Neuronal stem cell (in vitro differentiated cells): Measurements from ENCODE around the gene LAMC3.
A peak's percentile ranks its signal among the peaks of the same experiment; 100 is the strongest.

Experiments
- DNase-seq: peaks from one replicate; pipeline ENCODE4 v3.0.0-alpha.2; 2013; ENCODE audit warnings: low spot score
- H2AFZ ChIP-seq: one replicate; pipeline ENCODE4 v1.6.1; 2013; ENCODE audit warnings: mild to moderate bottlenecking, low read length, inconsistent platforms
- H2AK5ac ChIP-seq: 2 replicates; pipeline ENCODE4 v1.6.1; 2013; ENCODE audit warnings: low read depth, mild to moderate bottlenecking, inconsistent platforms, low read length, moderate library complexity, mixed read lengths
- H2BK120ac ChIP-seq: 2 replicates; pipeline ENCODE4 v1.6.1; 2013; ENCODE audit warnings: low read depth, mild to moderate bottlenecking, inconsistent platforms, low read length, moderate library complexity, mixed read lengths
- H2BK12ac ChIP-seq: one replicate; pipeline ENCODE4 v1.6.1; 2013; ENCODE audit warnings: low read length, inconsistent platforms
- H2BK15ac ChIP-seq: 2 replicates; pipeline ENCODE4 v1.6.1; 2013; ENCODE audit warnings: mild to moderate bottlenecking, low read length, inconsistent platforms, mixed read lengths
- H2BK5ac ChIP-seq: one replicate; pipeline ENCODE4 v1.6.1; 2013; ENCODE audit warnings: inconsistent platforms, mild to moderate bottlenecking, low read length, moderate library complexity
- H3K14ac ChIP-seq: one replicate; pipeline ENCODE4 v1.6.1; 2013; ENCODE audit warnings: low read length, inconsistent platforms
- H3K18ac ChIP-seq: 2 replicates; pipeline ENCODE4 v1.6.1; 2013; ENCODE audit warnings: low read length, inconsistent platforms
- H3K23ac ChIP-seq: 2 replicates; pipeline ENCODE4 v1.6.1; 2013; ENCODE audit warnings: low read depth, mild to moderate bottlenecking, mixed read lengths, low read length, inconsistent platforms; ENCODE audit not compliant: poor library complexity
- H3K27ac ChIP-seq: replicated peaks from 3 replicates; pipeline ENCODE4 v1.5.1; 2013; ENCODE audit warnings: low read length, inconsistent platforms
- H3K27me3 ChIP-seq, 3 experiments: 2 replicates each; pipeline ENCODE4 v1.6.1; 2013; ENCODE audit warnings: low read length in 3 of 3, mild to moderate bottlenecking in 2 of 3, inconsistent platforms in 1 of 3, low read depth in 1 of 3, mixed read lengths in 1 of 3, moderate library complexity in 1 of 3; ENCODE audit not compliant: control insufficient read depth in 3 of 3, insufficient read depth in 3 of 3
- H3K36me3 ChIP-seq, 2 donors: replicated peaks in 1 of 2; 2 replicates each; pipeline ENCODE4 v1.6.1; 2013; ENCODE audit warnings: low read length in 2 of 2; ENCODE audit not compliant: control insufficient read depth in 2 of 2, insufficient read depth in 2 of 2
- H3K4ac ChIP-seq: 2 replicates; pipeline ENCODE4 v1.6.1; 2013; ENCODE audit warnings: inconsistent platforms, mild to moderate bottlenecking, low read length, moderate library complexity
- H3K4me1 ChIP-seq, 2 donors: 1 replicate in 1 of 2; 2 replicates in 1 of 2; pipeline ENCODE4 v1.6.1; 2013; ENCODE audit warnings: low read length in 2 of 2, low read depth in 1 of 2; ENCODE audit not compliant: control insufficient read depth in 2 of 2, insufficient read depth in 1 of 2
- H3K4me2 ChIP-seq: one replicate; pipeline ENCODE4 v1.6.1; 2013; ENCODE audit warnings: mild to moderate bottlenecking, low read length, inconsistent platforms; ENCODE audit not compliant: insufficient read depth, poor library complexity, severe bottlenecking
- H3K4me3 ChIP-seq, 2 donors: 2 replicates each; pipeline ENCODE4 v1.5.1; 2013; ENCODE audit warnings: low read length in 2 of 2, mild to moderate bottlenecking in 2 of 2, inconsistent platforms in 1 of 2, moderate library complexity in 1 of 2
- H3K79me1 ChIP-seq: one replicate; pipeline ENCODE4 v1.6.1; 2013; ENCODE audit warnings: low read depth, mild to moderate bottlenecking, inconsistent platforms, low read length, moderate library complexity
- H3K9ac ChIP-seq: one replicate; pipeline ENCODE4 v1.6.1; 2013; ENCODE audit warnings: mild to moderate bottlenecking, low read depth, low read length, inconsistent platforms; ENCODE audit not compliant: poor library complexity
- H3K9me3 ChIP-seq, 2 donors: replicated peaks in 1 of 2; 2 replicates each; pipeline versions ENCODE3 to v1.6.1; 2013; ENCODE audit warnings: low read length in 2 of 2, mild to moderate bottlenecking in 2 of 2, inconsistent platforms in 1 of 2, low read depth in 1 of 2, mixed read lengths in 1 of 2, moderate library complexity in 1 of 2; ENCODE audit not compliant: control insufficient read depth in 2 of 2, insufficient read depth in 1 of 2
- H4K8ac ChIP-seq: one replicate; pipeline ENCODE4 v1.6.1; 2013; ENCODE audit warnings: low read depth, mild to moderate bottlenecking, inconsistent platforms, low read length, moderate library complexity
- H4K91ac ChIP-seq: one replicate; pipeline ENCODE4 v1.6.1; 2013; ENCODE audit warnings: low read length, low read depth, mild to moderate bottlenecking, inconsistent platforms; ENCODE audit not compliant: poor library complexity
- WGBS, 2 donors: extraction: QIAGEN DNeasy Blood & Tissue Kit; methylation state at CpG; one replicate each; pipeline ENCODE4 v1.1.7; 2013; ENCODE audit warnings: missing lambda C conversion rate in 2 of 2, mixed read lengths in 1 of 2; ENCODE audit not compliant: insufficient read length in 2 of 2, insufficient replicate concordance in 1 of 2; ENCODE audit errors: extremely low coverage in 2 of 2; 5-methylcytosine and 5-hydroxymethylcytosine counted together

LAMC3 gene

DNA sequence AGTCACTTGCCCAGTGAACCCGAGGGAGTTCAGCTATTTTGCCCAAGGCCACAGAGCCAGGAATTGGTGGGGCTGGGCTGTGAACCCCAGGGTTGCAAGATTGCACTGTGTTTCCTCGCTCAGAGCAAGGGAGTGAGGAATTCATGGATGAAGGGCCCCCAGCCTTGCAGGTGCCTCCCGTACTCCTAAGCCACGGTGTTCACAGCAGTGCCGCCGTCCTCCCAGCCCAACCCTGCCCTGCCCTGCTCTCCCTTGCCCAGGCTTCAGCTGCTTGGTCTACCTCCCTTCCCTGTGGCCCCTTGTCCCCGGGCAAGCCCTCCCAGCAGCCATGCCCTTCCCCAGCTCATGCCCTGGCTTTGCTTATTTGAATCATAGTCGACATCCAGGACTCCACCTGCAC is 6.1 kb downstream of the LAMC3 start:
- H2BK5ac ChIP-seq = no peak overlapping the region
- H3K27ac ChIP-seq = no peak overlapping the region
- no CpG with 5 or more reads among the region's 8 CpGs for WGBS, 2 donors

DNA sequence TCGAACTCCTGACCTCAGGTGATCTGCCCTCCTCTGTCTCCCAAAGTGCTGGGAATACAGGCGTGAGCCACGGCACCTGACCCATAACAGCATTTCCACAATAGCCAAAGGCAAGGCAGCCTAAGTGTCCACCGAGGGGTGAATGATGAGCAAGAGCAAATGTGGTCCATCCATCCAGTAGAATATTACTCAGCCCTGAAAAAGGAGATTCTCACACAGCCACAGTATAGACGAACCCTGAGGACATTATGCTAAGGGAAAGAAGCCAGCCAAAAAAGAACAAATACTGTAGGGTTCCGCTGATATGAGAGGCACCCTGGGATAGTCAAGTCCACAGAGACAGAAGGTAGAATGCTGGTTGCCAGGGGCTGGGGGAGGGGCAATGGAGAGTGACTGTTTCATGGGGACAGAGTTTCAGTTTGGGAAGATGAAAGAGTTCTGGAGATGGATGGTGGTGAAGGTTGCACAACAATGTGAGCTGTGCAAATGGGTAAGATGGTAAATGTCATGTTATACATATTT is 7.0 kb downstream of the LAMC3 start:
- Histone ChIP-seq H3K4me3 (no peak overlapping the region), H2BK5ac (no peak overlapping the region), H3K14ac (no peak overlapping the region), H2BK12ac (no peak overlapping the region), H3K9me3 (peaks cover 4 to 5% of the 10 kb centered on the region in 2 donors), H2AFZ (no peak overlapping the region), H3K9ac (no peak overlapping the region), H3K27me3 (peaks cover 0 to 52% (median 0%) of the 10 kb centered on the region in 3 experiments), H3K23ac (no peak overlapping the region), H3K36me3 (no peaks in the 10 kb centered on the region), H3K4me2 (no peak overlapping the region), H3K18ac (no peak overlapping the region), H3K79me1 (no peaks in the 10 kb centered on the region), H3K27ac (no peak overlapping the region), H4K8ac (no peak overlapping the region), H3K4me1 (peaks cover 12% of the 10 kb centered on the region in 2 donors), H3K4ac (no peak overlapping the region), H2BK120ac (no peak overlapping the region), H2AK5ac (no peak overlapping the region), H2BK15ac (no peak overlapping the region), H4K91ac (no peak overlapping the region)
- DNase-seq = no peak
- no CpG with 5 or more reads among the region's 6 CpGs for WGBS, 2 donors

More for the DNA sequence above, 6.1 kb downstream of the LAMC3 start:
- Histone ChIP-seq H3K4ac (no peak overlapping the region), H3K4me1 (peaks cover 12% of the 10 kb centered on the region in 2 donors), H2BK15ac (no peak overlapping the region), H3K4me2 (no peak overlapping the region), H3K79me1 (no peaks in the 10 kb centered on the region), H4K8ac (no peak overlapping the region), H3K18ac (peak overlapping the region; percentile 7), H3K23ac (peak overlapping the region; percentile 87), H2BK120ac (no peak overlapping the region), H2AFZ (no peak overlapping the region), H3K4me3 (no peak overlapping the region), H3K36me3 (no peaks in the 10 kb centered on the region), H2AK5ac (peak overlapping the region; percentile 74), H3K27me3 (peaks cover 0 to 55% (median 7%) of the 10 kb centered on the region in 3 experiments), H4K91ac (no peak overlapping the region), H3K9me3 (peaks cover 2 to 5% of the 10 kb centered on the region in 2 donors), H3K9ac (no peak overlapping the region), H2BK12ac (no peak overlapping the region), H3K14ac (no peak overlapping the region)
- no peak for DNase-seq

DNA sequence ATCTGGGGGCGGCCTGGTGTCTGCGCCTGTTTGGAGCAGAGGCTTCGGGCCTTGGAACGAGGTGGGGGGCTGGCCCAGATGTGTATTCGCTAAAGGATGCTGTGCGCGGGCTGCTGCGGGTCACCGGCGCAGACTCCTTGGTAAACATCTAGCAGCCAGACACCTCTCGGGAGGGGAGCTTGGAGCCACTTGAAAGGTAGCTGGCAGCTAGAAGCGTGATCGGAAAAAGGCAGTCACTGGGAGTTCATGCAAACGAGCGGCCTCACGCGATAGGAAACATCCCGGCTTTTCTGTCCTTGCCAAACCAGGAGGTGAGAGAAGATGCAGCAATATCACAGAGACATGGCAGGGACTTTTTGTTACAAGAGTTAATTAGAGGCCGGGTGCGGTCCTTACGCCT is 8.1 kb downstream of the LAMC3 start:
- WGBS, 2 donors = no CpG with 5 or more reads among the region's 21 CpGs
- H2BK15ac ChIP-seq = no peak overlapping the region

DNA sequence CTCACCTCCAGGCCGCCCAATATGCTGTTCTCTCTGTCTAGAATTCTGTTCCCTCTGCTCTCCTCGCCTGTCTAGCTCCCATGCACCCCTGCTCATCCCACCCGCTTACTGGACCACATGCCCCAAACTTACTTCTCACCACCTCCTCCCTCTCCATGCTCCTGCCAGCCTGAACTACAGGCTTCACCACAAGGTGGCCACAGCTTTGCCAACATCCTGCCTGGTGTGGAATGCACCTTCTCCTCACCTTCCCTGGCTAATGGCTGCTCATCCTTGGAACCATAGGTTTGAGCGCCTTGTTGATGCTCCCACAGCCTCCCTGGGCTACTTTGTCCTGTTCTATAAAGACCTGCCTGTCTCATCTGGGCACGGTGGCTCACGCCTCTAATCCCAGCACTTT is 9.6 kb downstream of the LAMC3 start:
- H2BK12ac ChIP-seq = no peak overlapping the region
- DNase-seq = no peak
- H3K27ac ChIP-seq = no peak overlapping the region
- H3K9ac ChIP-seq = no peak overlapping the region
- no peak overlapping the region for H3K14ac ChIP-seq
- no CpG with 5 or more reads among the region's 6 CpGs for WGBS, 2 donors
- no peak overlapping the region for H2BK120ac ChIP-seq
- H3K4me2 ChIP-seq = no peak overlapping the region
- H3K9me3 ChIP-seq = peaks cover 4 to 5% of the 10 kb centered on the region in 2 donors
- H3K36me3 ChIP-seq = no peaks in the 10 kb centered on the region
- no peak overlapping the region for H2BK5ac ChIP-seq
- H3K23ac ChIP-seq = peak overlapping the region; percentile 97
- H3K4me1 ChIP-seq = no peaks in the 10 kb centered on the region
- H2BK15ac ChIP-seq = peak overlapping the region; percentile 54
- H4K91ac ChIP-seq = no peak overlapping the region
- no peak overlapping the region for H2AK5ac ChIP-seq
- H3K27me3 ChIP-seq = peaks cover 0 to 54% (median 0%) of the 10 kb centered on the region in 3 experiments
- no peak overlapping the region for H2AFZ ChIP-seq
- H4K8ac ChIP-seq = no peak overlapping the region
- H3K79me1 ChIP-seq = no peaks in the 10 kb centered on the region
- H3K18ac ChIP-seq = no peak overlapping the region
- H3K4ac ChIP-seq = no peak overlapping the region
- peak overlapping the region in 1 of 2 donors; percentile 10 for H3K4me3 ChIP-seq

More for the DNA sequence above, 8.1 kb downstream of the LAMC3 start:
- Histone ChIP-seq H4K8ac (no peak overlapping the region), H3K36me3 (no peaks in the 10 kb centered on the region), H2BK12ac (no peak overlapping the region), H2AK5ac (no peak overlapping the region), H3K23ac (no peak overlapping the region), H3K9me3 (peaks cover 4 to 5% of the 10 kb centered on the region in 2 donors), H3K9ac (no peak overlapping the region), H3K4me1 (peaks cover 7 to 8% of the 10 kb centered on the region in 2 donors), H3K14ac (no peak overlapping the region), H2BK5ac (no peak overlapping the region), H3K18ac (no peak overlapping the region), H2BK120ac (no peak overlapping the region), H3K4me2 (no peak overlapping the region), H3K4me3 (no peak overlapping the region), H4K91ac (no peak overlapping the region), H3K4ac (no peak overlapping the region), H2AFZ (peak overlapping the region; percentile 56), H3K79me1 (no peaks in the 10 kb centered on the region), H3K27ac (no peak overlapping the region), H3K27me3 (peaks cover 0 to 56% (median 0%) of the 10 kb centered on the region in 3 experiments)
- DNase-seq = no peak
